K562 (cell line): Measurements from ENCODE around the gene ZBTB7A. TPM values are rescaled to one million over a fixed set of nuclear protein-coding genes. Genes with fewer than 3 reads are reported as not detected.
A peak's percentile ranks its signal among the peaks of the same experiment; 100 is the strongest.

ENCODE experiments used
- ATAC-seq: fragments of 200-7000 bp; cut with Tn5 transposase; 3 replicates; pipeline ENCODE4 v1.9.1; 2020; ENCODE audit warnings: moderate library complexity
- BruUV-seq: library from RNA; stranded (reverse); fragments of 400-500 nt; replicated peaks from 2 replicates; lab custom pipeline; 2021; lab: Mats Ljungman, UMichigan
- CTCF ChIA-PET: fragments of 300-600 bp; formaldehyde crosslinking; extraction: SDS; loops from one replicate; lab custom pipeline; 2021; ENCODE audit warnings: low intra/inter-chr PET ratio; lab: Yijun Ruan, JAX
- POLR2A ChIA-PET: fragments of 300-600, 350-650 bp; sonication (Branson Sonifier 250); formaldehyde crosslinking; extraction: SDS; loops from one replicate; lab custom pipeline; 2021; ENCODE audit warnings: antibody characterized with exemption, inconsistent platforms; lab: Yijun Ruan, JAX
- DNase-seq, 4 experiments: peaks; one replicate each; pipeline versions ENCODE4 v3.0.0 to v3.0.0-alpha.2; 2011 to 2018; ENCODE audit warnings: low spot score in 3 of 4, mixed read lengths in 3 of 4; ENCODE audit errors: extremely low read depth in 1 of 4
- FAIRE-seq: peaks from 2 replicates; lab custom pipeline; 2011; peaks lifted over from hg19 to GRCh38; lab: Jason Lieb, UNC
- H2AFZ ChIP-seq: 2 replicates; pipeline ENCODE4 v1.6.0; 2011; ENCODE audit warnings: low read depth, low read length, control low read depth, inconsistent platforms
- H3K27ac ChIP-seq: fragments of 200-600 bp; 3 replicates; pipeline ENCODE4 v1.8.0; 2011; ENCODE audit warnings: low read depth, mild to moderate bottlenecking, control low read depth, inconsistent platforms, low read length, moderate library complexity, mixed read lengths; ENCODE audit errors: extremely low read depth
- H3K27me3 ChIP-seq, 2 experiments: fragments of 300-600 bp in 1 of 2; 2 replicates in 1 of 2; 3 replicates in 1 of 2; pipeline versions ENCODE4 v1.6.0 to v1.8.0; 2011; ENCODE audit warnings: inconsistent platforms in 2 of 2, low read length in 2 of 2, mild to moderate bottlenecking in 1 of 2, mixed read lengths in 1 of 2, moderate library complexity in 1 of 2; ENCODE audit not compliant: control insufficient read depth in 2 of 2, insufficient read depth in 2 of 2
- H3K36me3 ChIP-seq: fragments of 300-600 bp; 3 replicates; pipeline ENCODE4 v1.8.0; 2011; ENCODE audit warnings: mild to moderate bottlenecking, low read length, inconsistent platforms; ENCODE audit not compliant: control insufficient read depth, insufficient read depth
- H3K4me1 ChIP-seq, 2 experiments: fragments of 200-600 bp in 1 of 2; replicated peaks in 1 of 2; 2 replicates in 1 of 2; 3 replicates in 1 of 2; pipeline versions ENCODE4 v1.5.1 to v1.8.0; 2011; ENCODE audit warnings: inconsistent platforms in 2 of 2, low read length in 2 of 2, mild to moderate bottlenecking in 1 of 2, mixed read lengths in 1 of 2, moderate library complexity in 1 of 2; ENCODE audit not compliant: control insufficient read depth in 2 of 2, insufficient read depth in 2 of 2
- H3K4me2 ChIP-seq: 2 replicates; pipeline ENCODE4 v1.6.1; 2011; ENCODE audit warnings: low read length, control low read depth, inconsistent platforms, mixed read lengths; ENCODE audit not compliant: insufficient read depth
- H3K4me3 ChIP-seq: fragments of 200-600 bp; sonication (generic), shearing (Covaris generic); 2 replicates; pipeline ENCODE4 v1.5.1; 2016; ENCODE audit warnings: control low read depth, inconsistent platforms
- H3K79me2 ChIP-seq: fragments of 200-600 bp; 3 replicates; pipeline ENCODE4 v1.8.0; 2011; ENCODE audit warnings: low read length, inconsistent platforms; ENCODE audit not compliant: control insufficient read depth, insufficient read depth
- H3K9ac ChIP-seq, 2 experiments: 2 replicates each; pipeline versions ENCODE4 v1.6.0 to v1.6.1; 2011; ENCODE audit warnings: low read depth in 2 of 2, low read length in 2 of 2, control low read depth in 1 of 2, inconsistent platforms in 1 of 2, mild to moderate bottlenecking in 1 of 2, mixed read lengths in 1 of 2; ENCODE audit not compliant: insufficient read depth in 1 of 2
- H3K9me1 ChIP-seq: one replicate; pipeline ENCODE4 v1.6.0; 2011; ENCODE audit warnings: inconsistent platforms, mild to moderate bottlenecking, low read length, moderate library complexity; ENCODE audit not compliant: control insufficient read depth, insufficient read depth
- H3K9me3 ChIP-seq: replicated peaks from 2 replicates; pipeline ENCODE4 v1.5.1; 2011; ENCODE audit warnings: low read depth, low read length, inconsistent platforms; ENCODE audit not compliant: control insufficient read depth, insufficient read depth
- H4K20me1 ChIP-seq: replicated peaks from 2 replicates; pipeline ENCODE4 v1.6.1; 2011; ENCODE audit warnings: low read length, inconsistent platforms, mixed read lengths; ENCODE audit not compliant: control insufficient read depth, insufficient read depth
- CCNT2 ChIP-seq: IDR thresholded peaks from 2 replicates; pipeline ENCODE4 v1.6.1; 2011; ENCODE audit warnings: borderline replicate concordance, low read depth, mild to moderate bottlenecking, moderate library complexity, mixed read lengths, low read length; ENCODE audit not compliant: insufficient read length; ENCODE audit errors: extremely low read depth
- DNMT1 ChIP-seq: fragments of 450-650 bp; IDR thresholded peaks from 2 replicates; pipeline ENCODE4 v1.6.1; 2016; ENCODE audit warnings: antibody characterized with exemption, mild to moderate bottlenecking
- ELF4 ChIP-seq: fragments of 450-650 bp; formaldehyde crosslinking; IDR thresholded peaks from 2 replicates; pipeline ENCODE4 v1.4.0; 2022; ENCODE audit warnings: missing genetic modification characterization
- FOXA3 ChIP-seq, 2 experiments: fragments of 450-650 bp in 1 of 2; sonication (generic) in 1 of 2; formaldehyde crosslinking; IDR thresholded peaks in 1 of 2; conservative IDR thresholded peaks in 1 of 2; 2 replicates each; pipeline versions ENCODE4 v1.4.0 to v1.8.0; 2020 to 2022; ENCODE audit warnings: mild to moderate bottlenecking in 2 of 2, missing genetic modification reagents in 1 of 2
- HMGN3 ChIP-seq: IDR thresholded peaks from 2 replicates; pipeline ENCODE4 v1.6.1; 2011; ENCODE audit warnings: borderline replicate concordance, low read depth, mild to moderate bottlenecking, mixed read lengths, low read length; ENCODE audit not compliant: insufficient read length; ENCODE audit errors: extremely low read depth
- HNRNPH1 ChIP-seq: fragments of 200-400 bp; formaldehyde crosslinking; optimal IDR thresholded peaks from 2 replicates; pipeline ENCODE3; 2017; ENCODE audit warnings: low read depth, mild to moderate bottlenecking, low read length, moderate library complexity
- NR2F6 ChIP-seq: fragments of 450-650 bp; formaldehyde crosslinking; IDR thresholded peaks from 2 replicates; pipeline ENCODE4 v1.4.0; 2020; ENCODE audit warnings: mild to moderate bottlenecking
- PHF21A ChIP-seq: fragments of 450-650 bp; IDR thresholded peaks from 2 replicates; pipeline ENCODE4 v1.6.1; 2017; ENCODE audit warnings: low read depth, borderline replicate concordance
- RBM22 ChIP-seq: fragments of 200-400 bp; formaldehyde crosslinking; IDR thresholded peaks from 2 replicates; pipeline ENCODE4 v1.6.1; 2018; ENCODE audit warnings: low read length, low read depth; ENCODE audit not compliant: poor library complexity, severe bottlenecking
- ZBTB7A ChIP-seq: IDR thresholded peaks from 2 replicates; pipeline ENCODE4 v1.6.1; 2011; ENCODE audit warnings: low read depth, mild to moderate bottlenecking, low read length, moderate library complexity, borderline replicate concordance; ENCODE audit not compliant: control insufficient read depth
- ZNF23 ChIP-seq: fragments of 250-450 bp; sonication (Bioruptor Pico); IDR thresholded peaks from 2 replicates; pipeline ENCODE4 v1.4.0; 2020; ENCODE audit warnings: mild to moderate bottlenecking
- WGBS: fragments of 100-300 bp; shearing (Covaris generic); methylation state at CpG from one replicate; pipeline ENCODE4 v1.1.6; 2016; ENCODE audit warnings: low coverage, mixed read lengths; ENCODE audit not compliant: insufficient coverage; ENCODE audit errors: missing lambda C conversion rate; 5-methylcytosine and 5-hydroxymethylcytosine counted together
- in situ Hi-C: fragments of 300-500 bp; cut with MboI; formaldehyde crosslinking; loops from 4 replicates; pipeline ENCODE4 v1.15.0; 2018; ENCODE audit warnings: inconsistent platforms, mixed read lengths
- intact Hi-C: fragments of 100-400 bp; cut with micrococcal nuclease; formaldehyde crosslinking; loops from 2 replicates; pipeline ENCODE4 v1.14.2; 2022
- polyA plus RNA-seq, 8 experiments: library from polyadenylated mRNA; depleted of rRNA in 4 of 8; stranded (reverse) in 5 of 8; unstranded in 3 of 8; fragments of >200 nt; fragmentation: Nextera tagmentation in 2 of 8; fragmentation: Illumina TruSeq in 1 of 8; extraction: Ambion mirVana in 2 of 8; extraction: Trizol in 1 of 8; gene quantifications; 2 replicates each; pipeline versions ENCODE4 v1.2.1 to v1.2.3, GENCODE V29; 2011 to 2014; ENCODE audit warnings: inconsistent platforms in 1 of 8, missing spikeins in 1 of 8
- total RNA-seq, 7 experiments: library from RNA; depleted of rRNA in 6 of 7; stranded (reverse); fragments of >200 nt in 6 of 7; fragmentation: Illumina TruSeq in 2 of 7; extraction: Trizol in 2 of 7; gene quantifications; 2 replicates each; pipeline versions ENCODE4 v1.2.1 to v1.2.3, GENCODE V29; 2011 to 2021; ENCODE audit warnings: low replicate concordance in 1 of 7
- TF ChIP-seq, protein P1 (sequence below): sonication (generic); formaldehyde crosslinking; IDR thresholded peaks from 2 replicates; pipeline ENCODE4 v1.8.0; 2022; ENCODE audit warnings: mild to moderate bottlenecking, missing genetic modification reagents
- TF ChIP-seq, protein P2 (sequence below): fragments of 450-650 bp; IDR thresholded peaks from 2 replicates; pipeline ENCODE4 v1.6.1; 2018; ENCODE audit not compliant: partially characterized antibody
- TF ChIP-seq, protein P3 (sequence below): IDR thresholded peaks from 2 replicates; pipeline ENCODE4 v1.6.1; 2011; ENCODE audit not compliant: insufficient read length; ENCODE audit errors: extremely low read depth
- TF ChIP-seq, protein P4 (sequence below), 2 experiments: fragments of 250-450 bp in 1 of 2; fragments of 450-650 bp in 1 of 2; sonication (Bioruptor Pico) in 1 of 2; IDR thresholded peaks; 2 replicates each; pipeline versions ENCODE4 v1.6.1 to v1.8.0; 2016 to 2021; ENCODE audit warnings: mild to moderate bottlenecking in 2 of 2, moderate library complexity in 2 of 2, missing compliant biosample characterization in 1 of 2, missing genetic modification characterization in 1 of 2

ZBTB7A gene
- total and polyA plus RNA-seq, 9 of the 15 experiments (the other 6 are each of a cell fraction or from before 2014, with no cell fraction given) = 0.11 to 34.0 (median 4.6) TPM

DNA sequence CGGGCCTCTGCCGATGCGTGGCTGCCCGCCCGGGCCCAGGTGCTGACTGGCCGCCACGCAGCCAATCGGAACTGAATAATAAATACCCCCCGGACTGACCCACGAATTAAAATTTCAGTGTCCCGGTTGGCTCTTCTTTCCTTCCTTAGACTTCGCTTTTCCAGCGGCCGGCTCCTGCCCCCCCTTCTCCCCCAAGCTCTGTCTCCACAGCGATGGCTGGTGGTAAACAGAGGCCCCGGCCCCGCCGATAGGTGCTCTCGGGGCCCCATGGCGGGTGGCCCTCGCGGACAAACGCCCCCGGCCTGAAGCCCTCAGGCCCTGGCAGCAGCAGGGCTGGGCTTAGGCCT lies 2.6 kb downstream of the ZBTB7A start:
- Histone ChIP-seq H3K4me3 (peak overlapping the region; percentile 95), H3K79me2 (peaks cover 64% of the 10 kb centered on the region), H4K20me1 (peaks cover 50% of the 10 kb centered on the region), H2AFZ (no peak overlapping the region), H3K36me3 (peaks cover 52% of the 10 kb centered on the region; the same call in 2 of the 3 replicates), H3K27me3 (no peaks in the 10 kb centered on the region), H3K9me3 (no peaks in the 10 kb centered on the region), H3K9ac (peak overlapping the region; percentile 89 to 95), H3K4me1 (peaks cover 38 to 85% of the 10 kb centered on the region in 2 experiments), H3K4me2 (peak overlapping the region; percentile 82), H3K27ac (peak overlapping the region; percentile 95), H3K9me1 (peaks cover 15% of the 10 kb centered on the region)
- ATAC-seq = peak; percentile 1
- no peak for DNase-seq
- ChIA-PET CTCF (no interaction called here), POLR2A (interaction anchor here (0.5 to 0.7 kb wide), 4 partner anchors 25 to 884 kb away, joined by 3 to 5 read pairs (median 3); no protein-coding TSS in a partner anchor)
- FAIRE-seq = no peak
- in situ Hi-C loops = no loop called here
- intact Hi-C loops = loop anchor here (10.0 kb wide), 1 partner anchor 121 kb away; the partner anchor contains the start of genes ANKRD24 and SIRT6
- BruUV-seq = no TSS peak
- WGBS = 1% methylated on average over 21 of the region's 24 CpGs
- peak; percentile 53 for TF ChIP-seq ZBTB7A
- TF ChIP-seq, protein P1, sequence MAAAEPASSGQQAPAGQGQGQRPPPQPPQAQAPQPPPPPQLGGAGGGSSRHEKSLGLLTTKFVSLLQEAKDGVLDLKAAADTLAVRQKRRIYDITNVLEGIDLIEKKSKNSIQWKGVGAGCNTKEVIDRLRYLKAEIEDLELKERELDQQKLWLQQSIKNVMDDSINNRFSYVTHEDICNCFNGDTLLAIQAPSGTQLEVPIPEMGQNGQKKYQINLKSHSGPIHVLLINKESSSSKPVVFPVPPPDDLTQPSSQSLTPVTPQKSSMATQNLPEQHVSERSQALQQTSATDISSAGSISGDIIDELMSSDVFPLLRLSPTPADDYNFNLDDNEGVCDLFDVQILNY (CRISPR knock-in tag) = no peak
- no peak for TF ChIP-seq PHF21A
- no peak for TF ChIP-seq ZNF23 (CRISPR knock-in tag)
- no peak for TF ChIP-seq ELF4 (CRISPR knock-in tag)
- TF ChIP-seq CCNT2 = peak; percentile 33
- peak; percentile 34 for TF ChIP-seq HMGN3
- TF ChIP-seq HNRNPH1 = no peak
- no peak for TF ChIP-seq FOXA3 (CRISPR knock-in tag; conservative IDR thresholded peaks at IDR 0.05 in 1 of 2, IDR thresholded peaks at IDR 0.05 in 1 of 2)
- TF ChIP-seq, protein P2, sequence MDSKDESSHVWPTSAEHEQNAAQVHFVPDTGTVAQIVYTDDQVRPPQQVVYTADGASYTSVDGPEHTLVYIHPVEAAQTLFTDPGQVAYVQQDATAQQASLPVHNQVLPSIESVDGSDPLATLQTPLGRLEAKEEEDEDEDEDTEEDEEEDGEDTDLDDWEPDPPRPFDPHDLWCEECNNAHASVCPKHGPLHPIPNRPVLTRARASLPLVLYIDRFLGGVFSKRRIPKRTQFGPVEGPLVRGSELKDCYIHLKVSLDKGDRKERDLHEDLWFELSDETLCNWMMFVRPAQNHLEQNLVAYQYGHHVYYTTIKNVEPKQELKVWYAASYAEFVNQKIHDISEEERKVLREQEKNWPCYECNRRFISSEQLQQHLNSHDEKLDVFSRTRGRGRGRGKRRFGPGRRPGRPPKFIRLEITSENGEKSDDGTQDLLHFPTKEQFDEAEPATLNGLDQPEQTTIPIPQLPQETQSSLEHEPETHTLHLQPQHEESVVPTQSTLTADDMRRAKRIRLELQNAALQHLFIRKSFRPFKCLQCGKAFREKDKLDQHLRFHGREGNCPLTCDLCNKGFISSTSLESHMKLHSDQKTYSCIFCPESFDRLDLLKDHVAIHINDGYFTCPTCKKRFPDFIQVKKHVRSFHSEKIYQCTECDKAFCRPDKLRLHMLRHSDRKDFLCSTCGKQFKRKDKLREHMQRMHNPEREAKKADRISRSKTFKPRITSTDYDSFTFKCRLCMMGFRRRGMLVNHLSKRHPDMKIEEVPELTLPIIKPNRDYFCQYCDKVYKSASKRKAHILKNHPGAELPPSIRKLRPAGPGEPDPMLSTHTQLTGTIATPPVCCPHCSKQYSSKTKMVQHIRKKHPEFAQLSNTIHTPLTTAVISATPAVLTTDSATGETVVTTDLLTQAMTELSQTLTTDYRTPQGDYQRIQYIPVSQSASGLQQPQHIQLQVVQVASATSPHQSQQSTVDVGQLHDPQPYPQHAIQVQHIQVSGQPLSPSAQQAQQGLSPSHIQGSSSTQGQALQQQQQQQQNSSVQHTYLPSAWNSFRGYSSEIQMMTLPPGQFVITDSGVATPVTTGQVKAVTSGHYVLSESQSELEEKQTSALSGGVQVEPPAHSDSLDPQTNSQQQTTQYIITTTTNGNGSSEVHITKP = no peak
- TF ChIP-seq, protein P3, sequence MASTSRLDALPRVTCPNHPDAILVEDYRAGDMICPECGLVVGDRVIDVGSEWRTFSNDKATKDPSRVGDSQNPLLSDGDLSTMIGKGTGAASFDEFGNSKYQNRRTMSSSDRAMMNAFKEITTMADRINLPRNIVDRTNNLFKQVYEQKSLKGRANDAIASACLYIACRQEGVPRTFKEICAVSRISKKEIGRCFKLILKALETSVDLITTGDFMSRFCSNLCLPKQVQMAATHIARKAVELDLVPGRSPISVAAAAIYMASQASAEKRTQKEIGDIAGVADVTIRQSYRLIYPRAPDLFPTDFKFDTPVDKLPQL = no peak
- no peak for TF ChIP-seq DNMT1
- TF ChIP-seq RBM22 = peak; percentile 7
- TF ChIP-seq, protein P4, sequence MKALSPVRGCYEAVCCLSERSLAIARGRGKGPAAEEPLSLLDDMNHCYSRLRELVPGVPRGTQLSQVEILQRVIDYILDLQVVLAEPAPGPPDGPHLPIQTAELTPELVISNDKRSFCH (CRISPR knock-in tag; IDR thresholded peaks at IDR 0.05) = no peak
- TF ChIP-seq, protein P4 (tag; IDR thresholded peaks at IDR 0.05) = no peak
- TF ChIP-seq NR2F6 (CRISPR knock-in tag) = no peak
